Erythroblast (primary cell): ENCODE results near the gene RAB28.
"Not testable (repeated sequence)": the region's sequence is repeated elsewhere in the genome, so short reads cannot be mapped to it uniquely, and the experiment has no call there.

ENCODE experiments used
- DNase-seq, 2 experiments: peaks; one replicate each; lab custom pipeline; 2025; lab: John Stamatoyannopoulos, UW
- GATA1 ChIP-seq: IDR thresholded peaks from 2 replicates; pipeline ENCODE4 v1.6.1; 2011; ENCODE audit warnings: low read depth, mild to moderate bottlenecking, control low read depth, low read length, moderate library complexity
- POLR2A ChIP-seq: IDR thresholded peaks from 2 replicates; pipeline ENCODE4 v1.6.1; 2011; ENCODE audit warnings: mild to moderate bottlenecking, low read length

RAB28 gene

GRCh38 chr4:13452927-13453579 is 31.1 kb downstream of the RAB28 start:
- no peak for DNase-seq
- TF ChIP-seq POLR2A (no peak), GATA1 (no peak)

- TF ChIP-seq POLR2A (no peak), GATA1 (no peak)
- no peak for DNase-seq
These were observed 34.5 kb downstream of the RAB28 start for GRCh38 chr4:13449590-13449989.

GRCh38 chr4:13445841-13446790 is 38.0 kb downstream of the RAB28 start:
- TF ChIP-seq POLR2A = no peak
- TF ChIP-seq GATA1 = no peak
- peak in 1 of 2 experiments; percentile 2 for DNase-seq

GRCh38 chr4:13441506-13441905 is 42.6 kb downstream of the RAB28 start:
- no peak for TF ChIP-seq POLR2A
- no peak for TF ChIP-seq GATA1
- no peak for DNase-seq

- no peak for TF ChIP-seq POLR2A
- no peak for TF ChIP-seq GATA1
- DNase-seq = no peak
These were observed 47.2 kb downstream of the RAB28 start for GRCh38 chr4:13436962-13437361.

- DNase-seq = no peak
- TF ChIP-seq POLR2A = no peak
- no peak for TF ChIP-seq GATA1
These were observed 51.7 kb downstream of the RAB28 start for GRCh38 chr4:13432453-13432852.

GRCh38 chr4:13430834-13431568 is 53.1 kb downstream of the RAB28 start:
- DNase-seq = peak; percentile 33 to 55
- TF ChIP-seq POLR2A = no peak
- no peak for TF ChIP-seq GATA1

GRCh38 chr4:13427599-13428325 is 56.4 kb downstream of the RAB28 start:
- DNase-seq = no peak
- no peak for TF ChIP-seq POLR2A
- no peak for TF ChIP-seq GATA1

- DNase-seq = no peak
- TF ChIP-seq POLR2A (no peak), GATA1 (no peak)
These were observed 68.9 kb downstream of the RAB28 start for GRCh38 chr4:13415068-13415785.

- no peak for TF ChIP-seq GATA1
- no peak for TF ChIP-seq POLR2A
- no peak for DNase-seq
These were observed 70.3 kb downstream of the RAB28 start for GRCh38 chr4:13413729-13414437.

- TF ChIP-seq GATA1 (no peak), POLR2A (no peak)
- DNase-seq = no peak
These were observed 72.2 kb downstream of the RAB28 start for GRCh38 chr4:13411942-13412341.

GRCh38 chr4:13409324-13409723 is 74.8 kb downstream of the RAB28 start:
- no peak for DNase-seq
- no peak for TF ChIP-seq GATA1
- TF ChIP-seq POLR2A = no peak

- DNase-seq = not testable (repeated sequence)
These were observed 78.0 kb downstream of the RAB28 start for GRCh38 chr4:13406156-13406555.
